K562 (cell line): ENCODE results near the gene TMEM192. TPM values are rescaled to one million over a fixed set of nuclear protein-coding genes. Genes with fewer than 3 reads are reported as not detected.

ENCODE experiments used
- ATAC-seq: fragments of 200-7000 bp; cut with Tn5 transposase; 3 replicates; pipeline ENCODE4 v1.9.1; 2020; ENCODE audit warnings: moderate library complexity
- BruUV-seq: library from RNA; stranded (reverse); fragments of 400-500 nt; replicated peaks from 2 replicates; lab custom pipeline; 2021; lab: Mats Ljungman, UMichigan
- CTCF ChIA-PET: fragments of 300-600 bp; formaldehyde crosslinking; extraction: SDS; loops from one replicate; lab custom pipeline; 2021; ENCODE audit warnings: low intra/inter-chr PET ratio; lab: Yijun Ruan, JAX
- POLR2A ChIA-PET: fragments of 300-600, 350-650 bp; sonication (Branson Sonifier 250); formaldehyde crosslinking; extraction: SDS; loops from one replicate; lab custom pipeline; 2021; ENCODE audit warnings: antibody characterized with exemption, inconsistent platforms; lab: Yijun Ruan, JAX
- DNase-seq, 4 experiments: peaks; one replicate each; pipeline versions ENCODE4 v3.0.0 to v3.0.0-alpha.2; 2011 to 2018; ENCODE audit warnings: low spot score in 3 of 4, mixed read lengths in 3 of 4; ENCODE audit errors: extremely low read depth in 1 of 4
- FAIRE-seq: peaks from 2 replicates; lab custom pipeline; 2011; peaks lifted over from hg19 to GRCh38; lab: Jason Lieb, UNC
- H2AFZ ChIP-seq: 2 replicates; pipeline ENCODE4 v1.6.0; 2011; ENCODE audit warnings: low read depth, low read length, control low read depth, inconsistent platforms
- H3K27ac ChIP-seq: fragments of 200-600 bp; 3 replicates; pipeline ENCODE4 v1.8.0; 2011; ENCODE audit warnings: low read depth, mild to moderate bottlenecking, control low read depth, inconsistent platforms, low read length, moderate library complexity, mixed read lengths; ENCODE audit errors: extremely low read depth
- H3K27me3 ChIP-seq, 2 experiments: fragments of 300-600 bp in 1 of 2; 2 replicates in 1 of 2; 3 replicates in 1 of 2; pipeline versions ENCODE4 v1.6.0 to v1.8.0; 2011; ENCODE audit warnings: inconsistent platforms in 2 of 2, low read length in 2 of 2, mild to moderate bottlenecking in 1 of 2, mixed read lengths in 1 of 2, moderate library complexity in 1 of 2; ENCODE audit not compliant: control insufficient read depth in 2 of 2, insufficient read depth in 2 of 2
- H3K36me3 ChIP-seq: fragments of 300-600 bp; 3 replicates; pipeline ENCODE4 v1.8.0; 2011; ENCODE audit warnings: mild to moderate bottlenecking, low read length, inconsistent platforms; ENCODE audit not compliant: control insufficient read depth, insufficient read depth
- H3K4me1 ChIP-seq, 2 experiments: fragments of 200-600 bp in 1 of 2; replicated peaks in 1 of 2; 2 replicates in 1 of 2; 3 replicates in 1 of 2; pipeline versions ENCODE4 v1.5.1 to v1.8.0; 2011; ENCODE audit warnings: inconsistent platforms in 2 of 2, low read length in 2 of 2, mild to moderate bottlenecking in 1 of 2, mixed read lengths in 1 of 2, moderate library complexity in 1 of 2; ENCODE audit not compliant: control insufficient read depth in 2 of 2, insufficient read depth in 2 of 2
- H3K4me2 ChIP-seq: 2 replicates; pipeline ENCODE4 v1.6.1; 2011; ENCODE audit warnings: low read length, control low read depth, inconsistent platforms, mixed read lengths; ENCODE audit not compliant: insufficient read depth
- H3K4me3 ChIP-seq: fragments of 200-600 bp; sonication (generic), shearing (Covaris generic); 2 replicates; pipeline ENCODE4 v1.5.1; 2016; ENCODE audit warnings: control low read depth, inconsistent platforms
- H3K79me2 ChIP-seq: fragments of 200-600 bp; 3 replicates; pipeline ENCODE4 v1.8.0; 2011; ENCODE audit warnings: low read length, inconsistent platforms; ENCODE audit not compliant: control insufficient read depth, insufficient read depth
- H3K9ac ChIP-seq, 2 experiments: 2 replicates each; pipeline versions ENCODE4 v1.6.0 to v1.6.1; 2011; ENCODE audit warnings: low read depth in 2 of 2, low read length in 2 of 2, control low read depth in 1 of 2, inconsistent platforms in 1 of 2, mild to moderate bottlenecking in 1 of 2, mixed read lengths in 1 of 2; ENCODE audit not compliant: insufficient read depth in 1 of 2
- H3K9me1 ChIP-seq: one replicate; pipeline ENCODE4 v1.6.0; 2011; ENCODE audit warnings: inconsistent platforms, mild to moderate bottlenecking, low read length, moderate library complexity; ENCODE audit not compliant: control insufficient read depth, insufficient read depth
- H3K9me3 ChIP-seq: replicated peaks from 2 replicates; pipeline ENCODE4 v1.5.1; 2011; ENCODE audit warnings: low read depth, low read length, inconsistent platforms; ENCODE audit not compliant: control insufficient read depth, insufficient read depth
- H4K20me1 ChIP-seq: replicated peaks from 2 replicates; pipeline ENCODE4 v1.6.1; 2011; ENCODE audit warnings: low read length, inconsistent platforms, mixed read lengths; ENCODE audit not compliant: control insufficient read depth, insufficient read depth
- BACH1 ChIP-seq: fragments of 200-800 bp; sonication (Bioruptor generic); IDR thresholded peaks from 2 replicates; pipeline ENCODE4 v1.6.1; 2016; ENCODE audit warnings: missing genetic modification characterization, missing compliant biosample characterization
- CTCF ChIP-seq, 3 experiments: IDR thresholded peaks in 2 of 3; conservative IDR thresholded peaks in 1 of 3; 2 replicates each; pipeline ENCODE4 v1.5.1; 2011 to 2012; ENCODE audit warnings: low read length in 3 of 3, mild to moderate bottlenecking in 3 of 3, control low read depth in 2 of 3, improper control_type of control experiment in 1 of 3, inconsistent platforms in 1 of 3, low read depth in 1 of 3, mixed read lengths in 1 of 3, moderate library complexity in 1 of 3; ENCODE audit not compliant: insufficient read depth in 2 of 3
- MEF2A ChIP-seq: IDR thresholded peaks from 2 replicates; pipeline ENCODE4 v1.6.1; 2011; ENCODE audit warnings: low read depth, mild to moderate bottlenecking, low read length, moderate library complexity; ENCODE audit not compliant: control insufficient read depth
- NCOA6 ChIP-seq: fragments of 450-650 bp; IDR thresholded peaks from 2 replicates; pipeline ENCODE4 v1.6.1; 2017; ENCODE audit warnings: mild to moderate bottlenecking
- PTTG1 ChIP-seq: fragments of 450-650 bp; IDR thresholded peaks from 2 replicates; pipeline ENCODE4 v1.6.1; 2016; ENCODE audit warnings: low read depth, mild to moderate bottlenecking, missing genetic modification characterization, missing compliant biosample characterization
- RAD21 ChIP-seq, 2 experiments: fragments of 250-450 bp in 1 of 2; fragments of 450-650 bp in 1 of 2; sonication (Bioruptor Pico) in 1 of 2; formaldehyde crosslinking in 1 of 2; IDR thresholded peaks in 1 of 2; conservative IDR thresholded peaks in 1 of 2; 2 replicates each; pipeline versions ENCODE4 v1.4.0 to v1.8.0; 2020 to 2022; ENCODE audit warnings: mild to moderate bottlenecking in 2 of 2, moderate library complexity in 1 of 2
- REST ChIP-seq, 2 experiments: fragments of 450-650 bp; formaldehyde crosslinking in 1 of 2; IDR thresholded peaks; 2 replicates each; pipeline versions ENCODE4 v1.4.0 to v1.6.1; 2014 to 2020; ENCODE audit warnings: mild to moderate bottlenecking in 2 of 2, borderline replicate concordance in 1 of 2, low read depth in 1 of 2
- TBP ChIP-seq: optimal IDR thresholded peaks from 2 replicates; pipeline ENCODE3; 2011; ENCODE audit warnings: low read depth, low read length, improper control_type of control experiment
- ZNF384 ChIP-seq: IDR thresholded peaks from 2 replicates; pipeline ENCODE4 v1.6.1; 2012; ENCODE audit warnings: low read depth, low read length, improper control_type of control experiment
- WGBS: fragments of 100-300 bp; shearing (Covaris generic); methylation state at CpG from one replicate; pipeline ENCODE4 v1.1.6; 2016; ENCODE audit warnings: low coverage, mixed read lengths; ENCODE audit not compliant: insufficient coverage; ENCODE audit errors: missing lambda C conversion rate; 5-methylcytosine and 5-hydroxymethylcytosine counted together
- in situ Hi-C: fragments of 300-500 bp; cut with MboI; formaldehyde crosslinking; loops from 4 replicates; pipeline ENCODE4 v1.15.0; 2018; ENCODE audit warnings: inconsistent platforms, mixed read lengths
- intact Hi-C: fragments of 100-400 bp; cut with micrococcal nuclease; formaldehyde crosslinking; loops from 2 replicates; pipeline ENCODE4 v1.14.2; 2022
- polyA plus RNA-seq, 8 experiments: library from polyadenylated mRNA; depleted of rRNA in 4 of 8; stranded (reverse) in 5 of 8; unstranded in 3 of 8; fragments of >200 nt; fragmentation: Nextera tagmentation in 2 of 8; fragmentation: Illumina TruSeq in 1 of 8; extraction: Ambion mirVana in 2 of 8; extraction: Trizol in 1 of 8; gene quantifications; 2 replicates each; pipeline versions ENCODE4 v1.2.1 to v1.2.3, GENCODE V29; 2011 to 2014; ENCODE audit warnings: inconsistent platforms in 1 of 8, missing spikeins in 1 of 8
- total RNA-seq, 7 experiments: library from RNA; depleted of rRNA in 6 of 7; stranded (reverse); fragments of >200 nt in 6 of 7; fragmentation: Illumina TruSeq in 2 of 7; extraction: Trizol in 2 of 7; gene quantifications; 2 replicates each; pipeline versions ENCODE4 v1.2.1 to v1.2.3, GENCODE V29; 2011 to 2021; ENCODE audit warnings: low replicate concordance in 1 of 7

The TMEM192 gene
- total and polyA plus RNA-seq, 9 of the 15 experiments (the other 6 are each of a cell fraction or from before 2014, with no cell fraction given), result 4.4 to 28.5 (median 13.3) TPM

GRCh38 chr4:165096776-165097175, 15.9 kb downstream of the TMEM192 start:
- no peak overlapping the region for H3K4me2 ChIP-seq
- no TSS peak for BruUV-seq
- CTCF ChIA-PET, result interaction anchor here (0.5 kb wide), 1 partner anchor 349 kb away, joined by 3 read pairs; no protein-coding TSS in a partner anchor
- H3K79me2 ChIP-seq, result no peaks in the 10 kb centered on the region
- FAIRE-seq (peak; percentile 51), DNase-seq (peak in 1 of 4 experiments; percentile 13), ATAC-seq (peak; percentile 59; the same call in 1 of the 3 replicates)
- no peak overlapping the region for H3K9ac ChIP-seq
- no peak overlapping the region for H3K27ac ChIP-seq
- no peaks in the 10 kb centered on the region for H4K20me1 ChIP-seq
- POLR2A ChIA-PET, result interaction anchor here (0.5 kb wide), 1 partner anchor 328 kb away, joined by 3 read pairs; no protein-coding TSS in a partner anchor
- H3K4me1 ChIP-seq, result no peaks in the 10 kb centered on the region
- H3K4me3 ChIP-seq, result no peak overlapping the region
- peak in 2 of 3 experiments; percentile 44 to 51; a peak in 3 of 6 replicates for TF ChIP-seq CTCF (IDR thresholded peaks at IDR 0.05 in 2 of 3, conservative IDR thresholded peaks at IDR 0.05 in 1 of 3; ENCODE audit: insufficient read depth in 2 of 3, low read depth in 1 of 3, low read length in 3 of 3)
- peak; percentile 5; the same call in 1 of the 2 replicates for TF ChIP-seq REST (IDR thresholded peaks at IDR 0.05; ENCODE audit: borderline replicate concordance)
- TF ChIP-seq REST (CRISPR knock-in tag; IDR thresholded peaks at IDR 0.05; ENCODE audit: low read depth), result no peak
- no peak for TF ChIP-seq NCOA6
- no peak for TF ChIP-seq TBP
- TF ChIP-seq RAD21 (CRISPR knock-in tag; conservative IDR thresholded peaks at IDR 0.05 in 1 of 2, IDR thresholded peaks at IDR 0.05 in 1 of 2), result peak; percentile 15 to 27; a peak in 3 of 4 replicates
- TF ChIP-seq ZNF384, result 0 out of 2 replicates have a peak, but pooled peaks have one; percentile 15
- no peak for TF ChIP-seq MEF2A
- TF ChIP-seq BACH1 (tag), result no peak
- TF ChIP-seq PTTG1 (tag), result no peak
- 100% methylated on average over 2 of the region's 2 CpGs for WGBS
- no peaks in the 10 kb centered on the region for H3K9me3 ChIP-seq
- no peaks in the 10 kb centered on the region for H3K27me3 ChIP-seq
- intact Hi-C loops (loop anchor here (5.0 kb wide), 1 partner anchor 314 kb away; no protein-coding TSS in a partner anchor), in situ Hi-C loops (loop anchor here (10.0 kb wide), 1 partner anchor 322 kb away; no protein-coding TSS in a partner anchor)
- no peak overlapping the region for H2AFZ ChIP-seq
- peaks cover 51% of the 10 kb centered on the region; the same call in 1 of the 3 replicates for H3K36me3 ChIP-seq
- H3K9me1 ChIP-seq, result no peaks in the 10 kb centered on the region
